BE2C (cell line): ENCODE data around the gene KLF9.

Experiments
- DNase-seq: peaks from one replicate; pipeline ENCODE4 v3.0.0-alpha.2; 2020
- H3K27me3 ChIP-seq: fragments of 250-450 bp; sonication (Bioruptor Pico); 2 replicates; pipeline ENCODE4 v1.5.1; 2020; ENCODE audit warnings: mild to moderate bottlenecking
- H3K36me3 ChIP-seq: fragments of 250-450 bp; sonication (Bioruptor Pico); 2 replicates; pipeline ENCODE4 v1.5.1; 2020; ENCODE audit warnings: mild to moderate bottlenecking
- H3K4me1 ChIP-seq: fragments of 250-450 bp; sonication (Bioruptor Pico); 2 replicates; pipeline ENCODE4 v1.5.1; 2020
- H3K4me3 ChIP-seq: 2 replicates; pipeline ENCODE4 v1.5.1; 2011; ENCODE audit warnings: low read depth, low read length
- H3K9me3 ChIP-seq: fragments of 250-450 bp; sonication (Bioruptor Pico); 2 replicates; pipeline ENCODE4 v1.5.1; 2020
- TF ChIP-seq, protein P1 (sequence below): IDR thresholded peaks from 2 replicates; pipeline ENCODE4 v1.5.1; 2012; ENCODE audit warnings: mild to moderate bottlenecking, low read depth, low read length

The KLF9 gene

DNA sequence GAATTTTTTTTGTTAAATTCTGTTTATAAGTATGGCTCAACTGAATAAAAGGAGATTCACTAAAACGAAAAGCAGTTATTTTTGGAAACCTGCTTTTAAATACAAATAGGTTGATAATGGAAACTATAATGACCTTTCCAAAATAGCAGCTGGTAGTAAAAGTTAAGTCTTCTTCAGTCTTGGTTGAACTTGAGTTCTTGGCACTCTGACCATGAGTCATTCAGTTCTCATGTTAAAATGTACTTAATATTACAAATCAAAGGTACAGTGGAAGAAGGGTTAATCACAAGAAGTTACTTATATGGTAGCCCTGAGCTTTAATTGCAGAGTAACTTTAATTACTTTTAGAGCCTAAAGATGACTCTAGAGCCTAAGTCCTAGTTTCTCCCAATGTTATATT is 62.1 kb downstream of the KLF9 start:
- H3K27me3 ChIP-seq: no peaks in the 10 kb centered on the region
- DNase-seq: no peak
- no peak overlapping the region for H3K4me3 ChIP-seq
- TF ChIP-seq, protein P1, sequence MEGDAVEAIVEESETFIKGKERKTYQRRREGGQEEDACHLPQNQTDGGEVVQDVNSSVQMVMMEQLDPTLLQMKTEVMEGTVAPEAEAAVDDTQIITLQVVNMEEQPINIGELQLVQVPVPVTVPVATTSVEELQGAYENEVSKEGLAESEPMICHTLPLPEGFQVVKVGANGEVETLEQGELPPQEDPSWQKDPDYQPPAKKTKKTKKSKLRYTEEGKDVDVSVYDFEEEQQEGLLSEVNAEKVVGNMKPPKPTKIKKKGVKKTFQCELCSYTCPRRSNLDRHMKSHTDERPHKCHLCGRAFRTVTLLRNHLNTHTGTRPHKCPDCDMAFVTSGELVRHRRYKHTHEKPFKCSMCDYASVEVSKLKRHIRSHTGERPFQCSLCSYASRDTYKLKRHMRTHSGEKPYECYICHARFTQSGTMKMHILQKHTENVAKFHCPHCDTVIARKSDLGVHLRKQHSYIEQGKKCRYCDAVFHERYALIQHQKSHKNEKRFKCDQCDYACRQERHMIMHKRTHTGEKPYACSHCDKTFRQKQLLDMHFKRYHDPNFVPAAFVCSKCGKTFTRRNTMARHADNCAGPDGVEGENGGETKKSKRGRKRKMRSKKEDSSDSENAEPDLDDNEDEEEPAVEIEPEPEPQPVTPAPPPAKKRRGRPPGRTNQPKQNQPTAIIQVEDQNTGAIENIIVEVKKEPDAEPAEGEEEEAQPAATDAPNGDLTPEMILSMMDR: no peak
- no peaks in the 10 kb centered on the region for H3K9me3 ChIP-seq
- no peaks in the 10 kb centered on the region for H3K4me1 ChIP-seq
- peaks cover 32% of the 10 kb centered on the region for H3K36me3 ChIP-seq

- TF ChIP-seq, protein P1: no peak
Measured at GRCh38 chr9:70347046-70347445, 67.4 kb downstream of the KLF9 start.

GRCh38 chr9:70340572-70340971 is 73.9 kb downstream of the KLF9 start:
- H3K27me3 ChIP-seq: no peaks in the 10 kb centered on the region
- DNase-seq: no peak
- H3K36me3 ChIP-seq: peaks cover 11% of the 10 kb centered on the region; the same call in 1 of the 2 replicates

More at GRCh38 chr9:70347046-70347445, 67.4 kb downstream of the KLF9 start:
- no peaks in the 10 kb centered on the region for H3K9me3 ChIP-seq
- H3K36me3 ChIP-seq: peaks cover 38% of the 10 kb centered on the region
- H3K4me1 ChIP-seq: no peaks in the 10 kb centered on the region
- no peak overlapping the region for H3K4me3 ChIP-seq
- DNase-seq: no peak
- H3K27me3 ChIP-seq: no peaks in the 10 kb centered on the region

More at GRCh38 chr9:70340572-70340971, 73.9 kb downstream of the KLF9 start:
- Histone ChIP-seq H3K4me3 (no peak overlapping the region), H3K4me1 (no peaks in the 10 kb centered on the region), H3K9me3 (no peaks in the 10 kb centered on the region; the same call in 1 of the 2 replicates)
- TF ChIP-seq, protein P1: peak; percentile 43; the same call in 1 of the 2 replicates
